GM10266 (cell line): ENCODE measurements around the gene RAB37.
A peak's percentile ranks its signal among the peaks of the same experiment; 100 is the strongest.

Experiments used
- DNase-seq: peaks from one replicate; pipeline ENCODE4 v3.0.0; 2012; ENCODE audit errors: extremely low spot score
- CTCF ChIP-seq: IDR thresholded peaks from 2 replicates; pipeline ENCODE4 v1.5.1; 2012; ENCODE audit warnings: mild to moderate bottlenecking, low read depth; ENCODE audit not compliant: control insufficient read depth, insufficient read depth; ENCODE audit errors: missing control alignments

Gene RAB37

GRCh38 chr17:74773871-74774286, 36.8 kb downstream of the RAB37 start:
- no peak for TF ChIP-seq CTCF
- no peak for DNase-seq

- no peak for TF ChIP-seq CTCF
- DNase-seq = no peak
Measured at GRCh38 chr17:74775409-74776043, 38.5 kb downstream of the RAB37 start.

- TF ChIP-seq CTCF = no peak
- peak; percentile 99 for DNase-seq
Measured at GRCh38 chr17:74776044-74776962, 39.2 kb downstream of the RAB37 start, which contains the start of gene NAT9. TSS of gene NAT9 (minus strand) at chr17:74776345. CDS start at chr17:74775698, 647 bp downstream.

- no peak for TF ChIP-seq CTCF
- DNase-seq = no peak
Measured at GRCh38 chr17:74776990-74777389, 39.9 kb downstream of the RAB37 start.

- no peak for TF ChIP-seq CTCF
- no peak for DNase-seq
Measured at GRCh38 chr17:74777901-74778515, 41.0 kb downstream of the RAB37 start.

GRCh38 chr17:74778960-74779359, 41.9 kb downstream of the RAB37 start:
- DNase-seq = no peak
- TF ChIP-seq CTCF = no peak

GRCh38 chr17:74779501-74779900, 42.4 kb downstream of the RAB37 start:
- DNase-seq = no peak
- no peak for TF ChIP-seq CTCF
